GM19372 (cell line): ENCODE results near the gene HSP90AB1.
"Not testable (repeated sequence)": the region's sequence is repeated elsewhere in the genome, so short reads cannot be mapped to it uniquely, and the experiment has no call there.

Experiments used
- ATAC-seq: cut with Tn5 transposase; IDR thresholded peaks from one replicate; pipeline ENCODE4 v1.9.1; 2021; ENCODE audit warnings: mild to moderate bottlenecking, low read depth, moderate library complexity; ENCODE audit not compliant: unreplicated experiment

The HSP90AB1 gene

GRCh38 chr6:44221961-44222335 lies 25.0 kb upstream of the HSP90AB1 start:
- no peak for ATAC-seq

- no peak for ATAC-seq
Measured at GRCh38 chr6:44222486-44223318, 24.2 kb upstream of the HSP90AB1 start.

GRCh38 chr6:44223319-44224028 lies 23.4 kb upstream of the HSP90AB1 start, which contains the start of gene SLC29A1:
TSS of gene SLC29A1 (plus strand) at chr6:44223595. CDS start at chr6:44227314, 3,719 bp downstream.
- ATAC-seq: no peak

- no peak for ATAC-seq
Measured at GRCh38 chr6:44224029-44224964, 22.6 kb upstream of the HSP90AB1 start.

GRCh38 chr6:44224965-44225305 lies 22.0 kb upstream of the HSP90AB1 start:
- ATAC-seq: no peak

- ATAC-seq: no peak
Measured at GRCh38 chr6:44225579-44226325, 21.1 kb upstream of the HSP90AB1 start.

- no peak for ATAC-seq
Measured at GRCh38 chr6:44226368-44227147, 20.3 kb upstream of the HSP90AB1 start.

GRCh38 chr6:44227148-44227793 lies 19.6 kb upstream of the HSP90AB1 start:
- no peak for ATAC-seq

- ATAC-seq: no peak
Measured at GRCh38 chr6:44228031-44228430, 18.9 kb upstream of the HSP90AB1 start.

- no peak for ATAC-seq
Measured at GRCh38 chr6:44228433-44228832, 18.5 kb upstream of the HSP90AB1 start.

- no peak for ATAC-seq
Measured at GRCh38 chr6:44228836-44229235, 18.1 kb upstream of the HSP90AB1 start.

- ATAC-seq: no peak
Measured at GRCh38 chr6:44229376-44230033, 17.4 kb upstream of the HSP90AB1 start.

- ATAC-seq: no peak
Measured at GRCh38 chr6:44230034-44230675, 16.7 kb upstream of the HSP90AB1 start.

GRCh38 chr6:44231426-44231825 lies 15.5 kb upstream of the HSP90AB1 start:
- not testable (repeated sequence) for ATAC-seq

- no peak for ATAC-seq
Measured at GRCh38 chr6:44232676-44233566, 14.0 kb upstream of the HSP90AB1 start.

- ATAC-seq: no peak
Measured at GRCh38 chr6:44233567-44234100, 13.3 kb upstream of the HSP90AB1 start.
